GM21447 (cell line): ENCODE results near the gene GPR50.

ENCODE experiments used
- ATAC-seq: cut with Tn5 transposase; IDR thresholded peaks from one replicate; pipeline ENCODE4 v1.9.1; 2021; ENCODE audit not compliant: unreplicated experiment

Gene GPR50

DNA sequence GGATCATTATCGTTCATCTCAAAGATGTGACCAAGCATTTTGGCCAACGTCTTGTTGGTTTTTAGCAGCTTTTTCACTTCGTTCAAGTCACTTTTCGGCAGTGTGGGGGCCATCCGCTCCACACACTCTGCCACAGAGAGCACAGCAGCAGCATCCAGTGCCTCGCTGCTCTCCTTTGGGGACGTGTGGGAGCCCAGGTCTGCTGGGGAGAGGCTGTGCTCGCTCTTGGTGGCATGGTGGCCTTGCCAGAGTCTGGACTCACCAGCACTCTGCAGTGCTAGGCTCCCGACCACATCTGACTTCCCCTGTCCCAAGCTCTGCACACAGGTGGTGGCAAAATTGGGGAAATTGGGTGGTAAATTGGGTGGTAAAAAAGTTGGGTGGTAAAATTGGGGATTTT, 50.6 kb downstream of the GPR50 start:
- no peak for ATAC-seq

DNA sequence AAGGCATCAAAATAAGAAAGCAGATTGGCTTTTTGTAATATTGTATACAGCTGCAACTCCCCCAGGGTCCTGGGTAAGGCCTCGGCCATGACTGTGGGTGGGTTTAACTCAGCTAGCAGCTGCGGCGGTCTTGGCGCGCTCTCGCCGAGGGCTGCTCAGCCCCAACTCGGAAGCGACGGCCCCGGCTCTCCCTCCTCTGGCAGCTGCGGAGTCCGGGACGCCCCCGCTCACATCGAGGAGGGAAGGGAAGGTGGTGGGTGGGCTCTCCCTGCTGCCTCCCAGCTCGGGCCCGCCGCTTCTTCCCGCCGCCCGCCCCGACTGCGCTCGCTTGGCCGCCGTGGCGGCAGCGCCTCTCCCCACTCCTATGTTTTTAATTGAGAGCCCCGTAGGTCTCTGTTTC, 51.2 kb downstream of the GPR50 start:
- no peak for ATAC-seq

- no peak for ATAC-seq
Measured at GRCh38 chrX:151228935-151229334, 52.6 kb downstream of the GPR50 start.
